PC-9 (cell line): Measurements from ENCODE around the gene RTP5.

Experiments
- EZH2 ChIP-seq: fragments of 200-600 bp; sonication (generic); IDR thresholded peaks from 2 replicates; pipeline ENCODE4 v1.8.0; 2017; ENCODE audit warnings: antibody characterized with exemption, low read depth
- TF ChIP-seq, protein P1 (sequence below): fragments of 200-600 bp; sonication (generic); conservative IDR thresholded peaks from 2 replicates; pipeline ENCODE4 v1.6.1; 2017; ENCODE audit warnings: mixed run types, antibody characterized with exemption, mild to moderate bottlenecking, moderate library complexity

GRCh38 chr2:241891315-241891987, 21.9 kb downstream of the RTP5 start:
- TF ChIP-seq, protein P1, sequence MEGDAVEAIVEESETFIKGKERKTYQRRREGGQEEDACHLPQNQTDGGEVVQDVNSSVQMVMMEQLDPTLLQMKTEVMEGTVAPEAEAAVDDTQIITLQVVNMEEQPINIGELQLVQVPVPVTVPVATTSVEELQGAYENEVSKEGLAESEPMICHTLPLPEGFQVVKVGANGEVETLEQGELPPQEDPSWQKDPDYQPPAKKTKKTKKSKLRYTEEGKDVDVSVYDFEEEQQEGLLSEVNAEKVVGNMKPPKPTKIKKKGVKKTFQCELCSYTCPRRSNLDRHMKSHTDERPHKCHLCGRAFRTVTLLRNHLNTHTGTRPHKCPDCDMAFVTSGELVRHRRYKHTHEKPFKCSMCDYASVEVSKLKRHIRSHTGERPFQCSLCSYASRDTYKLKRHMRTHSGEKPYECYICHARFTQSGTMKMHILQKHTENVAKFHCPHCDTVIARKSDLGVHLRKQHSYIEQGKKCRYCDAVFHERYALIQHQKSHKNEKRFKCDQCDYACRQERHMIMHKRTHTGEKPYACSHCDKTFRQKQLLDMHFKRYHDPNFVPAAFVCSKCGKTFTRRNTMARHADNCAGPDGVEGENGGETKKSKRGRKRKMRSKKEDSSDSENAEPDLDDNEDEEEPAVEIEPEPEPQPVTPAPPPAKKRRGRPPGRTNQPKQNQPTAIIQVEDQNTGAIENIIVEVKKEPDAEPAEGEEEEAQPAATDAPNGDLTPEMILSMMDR, result no peak
- no peak for TF ChIP-seq EZH2
